K562 (cell line): ENCODE results near the gene CELSR1. TPM values are rescaled to one million over a fixed set of nuclear protein-coding genes. Genes with fewer than 3 reads are reported as not detected.

Source experiments
- ATAC-seq: fragments of 200-7000 bp; cut with Tn5 transposase; 3 replicates; pipeline ENCODE4 v1.9.1; 2020; ENCODE audit warnings: moderate library complexity
- BruUV-seq: library from RNA; stranded (reverse); fragments of 400-500 nt; replicated peaks from 2 replicates; lab custom pipeline; 2021; lab: Mats Ljungman, UMichigan
- CTCF ChIA-PET: fragments of 300-600 bp; formaldehyde crosslinking; extraction: SDS; loops from one replicate; lab custom pipeline; 2021; ENCODE audit warnings: low intra/inter-chr PET ratio; lab: Yijun Ruan, JAX
- POLR2A ChIA-PET: fragments of 300-600, 350-650 bp; sonication (Branson Sonifier 250); formaldehyde crosslinking; extraction: SDS; loops from one replicate; lab custom pipeline; 2021; ENCODE audit warnings: antibody characterized with exemption, inconsistent platforms; lab: Yijun Ruan, JAX
- DNase-seq, 4 experiments: peaks; one replicate each; pipeline versions ENCODE4 v3.0.0 to v3.0.0-alpha.2; 2011 to 2018; ENCODE audit warnings: low spot score in 3 of 4, mixed read lengths in 3 of 4; ENCODE audit errors: extremely low read depth in 1 of 4
- FAIRE-seq: peaks from 2 replicates; lab custom pipeline; 2011; peaks lifted over from hg19 to GRCh38; lab: Jason Lieb, UNC
- H2AFZ ChIP-seq: 2 replicates; pipeline ENCODE4 v1.6.0; 2011; ENCODE audit warnings: low read depth, low read length, control low read depth, inconsistent platforms
- H3K27ac ChIP-seq: fragments of 200-600 bp; 3 replicates; pipeline ENCODE4 v1.8.0; 2011; ENCODE audit warnings: low read depth, mild to moderate bottlenecking, control low read depth, inconsistent platforms, low read length, moderate library complexity, mixed read lengths; ENCODE audit errors: extremely low read depth
- H3K27me3 ChIP-seq, 2 experiments: fragments of 300-600 bp in 1 of 2; 2 replicates in 1 of 2; 3 replicates in 1 of 2; pipeline versions ENCODE4 v1.6.0 to v1.8.0; 2011; ENCODE audit warnings: inconsistent platforms in 2 of 2, low read length in 2 of 2, mild to moderate bottlenecking in 1 of 2, mixed read lengths in 1 of 2, moderate library complexity in 1 of 2; ENCODE audit not compliant: control insufficient read depth in 2 of 2, insufficient read depth in 2 of 2
- H3K36me3 ChIP-seq: fragments of 300-600 bp; 3 replicates; pipeline ENCODE4 v1.8.0; 2011; ENCODE audit warnings: mild to moderate bottlenecking, low read length, inconsistent platforms; ENCODE audit not compliant: control insufficient read depth, insufficient read depth
- H3K4me1 ChIP-seq, 2 experiments: fragments of 200-600 bp in 1 of 2; replicated peaks in 1 of 2; 2 replicates in 1 of 2; 3 replicates in 1 of 2; pipeline versions ENCODE4 v1.5.1 to v1.8.0; 2011; ENCODE audit warnings: inconsistent platforms in 2 of 2, low read length in 2 of 2, mild to moderate bottlenecking in 1 of 2, mixed read lengths in 1 of 2, moderate library complexity in 1 of 2; ENCODE audit not compliant: control insufficient read depth in 2 of 2, insufficient read depth in 2 of 2
- H3K4me2 ChIP-seq: 2 replicates; pipeline ENCODE4 v1.6.1; 2011; ENCODE audit warnings: low read length, control low read depth, inconsistent platforms, mixed read lengths; ENCODE audit not compliant: insufficient read depth
- H3K4me3 ChIP-seq: fragments of 200-600 bp; sonication (generic), shearing (Covaris generic); 2 replicates; pipeline ENCODE4 v1.5.1; 2016; ENCODE audit warnings: control low read depth, inconsistent platforms
- H3K79me2 ChIP-seq: fragments of 200-600 bp; 3 replicates; pipeline ENCODE4 v1.8.0; 2011; ENCODE audit warnings: low read length, inconsistent platforms; ENCODE audit not compliant: control insufficient read depth, insufficient read depth
- H3K9ac ChIP-seq, 2 experiments: 2 replicates each; pipeline versions ENCODE4 v1.6.0 to v1.6.1; 2011; ENCODE audit warnings: low read depth in 2 of 2, low read length in 2 of 2, control low read depth in 1 of 2, inconsistent platforms in 1 of 2, mild to moderate bottlenecking in 1 of 2, mixed read lengths in 1 of 2; ENCODE audit not compliant: insufficient read depth in 1 of 2
- H3K9me1 ChIP-seq: one replicate; pipeline ENCODE4 v1.6.0; 2011; ENCODE audit warnings: inconsistent platforms, mild to moderate bottlenecking, low read length, moderate library complexity; ENCODE audit not compliant: control insufficient read depth, insufficient read depth
- H3K9me3 ChIP-seq: replicated peaks from 2 replicates; pipeline ENCODE4 v1.5.1; 2011; ENCODE audit warnings: low read depth, low read length, inconsistent platforms; ENCODE audit not compliant: control insufficient read depth, insufficient read depth
- H4K20me1 ChIP-seq: replicated peaks from 2 replicates; pipeline ENCODE4 v1.6.1; 2011; ENCODE audit warnings: low read length, inconsistent platforms, mixed read lengths; ENCODE audit not compliant: control insufficient read depth, insufficient read depth
- CHD7 ChIP-seq: fragments of 200-600 bp; sonication (generic); IDR thresholded peaks from one replicate; pipeline ENCODE4 v1.6.1; 2012; ENCODE audit warnings: mild to moderate bottlenecking, low read depth, low read length, inconsistent platforms
- MAZ ChIP-seq, 2 experiments: fragments of 450-650 bp in 1 of 2; sonication (generic) in 1 of 2; formaldehyde crosslinking; IDR thresholded peaks in 1 of 2; conservative IDR thresholded peaks in 1 of 2; 2 replicates each; pipeline versions ENCODE4 v1.4.0 to v1.5.0; 2020; ENCODE audit warnings: mild to moderate bottlenecking in 1 of 2, missing genetic modification reagents in 1 of 2
- MEIS2 ChIP-seq: fragments of 450-650 bp; IDR thresholded peaks from 2 replicates; pipeline ENCODE4 v1.6.1; 2014; ENCODE audit warnings: mild to moderate bottlenecking; ENCODE audit not compliant: partially characterized antibody
- WHSC1 ChIP-seq: IDR thresholded peaks from one replicate; pipeline ENCODE4 v1.6.1; 2012; ENCODE audit warnings: low read length, control low read depth, inconsistent platforms
- WGBS: fragments of 100-300 bp; shearing (Covaris generic); methylation state at CpG from one replicate; pipeline ENCODE4 v1.1.6; 2016; ENCODE audit warnings: low coverage, mixed read lengths; ENCODE audit not compliant: insufficient coverage; ENCODE audit errors: missing lambda C conversion rate; 5-methylcytosine and 5-hydroxymethylcytosine counted together
- in situ Hi-C: fragments of 300-500 bp; cut with MboI; formaldehyde crosslinking; loops from 4 replicates; pipeline ENCODE4 v1.15.0; 2018; ENCODE audit warnings: inconsistent platforms, mixed read lengths
- intact Hi-C: fragments of 100-400 bp; cut with micrococcal nuclease; formaldehyde crosslinking; loops from 2 replicates; pipeline ENCODE4 v1.14.2; 2022
- polyA plus RNA-seq, 8 experiments: library from polyadenylated mRNA; depleted of rRNA in 4 of 8; stranded (reverse) in 5 of 8; unstranded in 3 of 8; fragments of >200 nt; fragmentation: Nextera tagmentation in 2 of 8; fragmentation: Illumina TruSeq in 1 of 8; extraction: Ambion mirVana in 2 of 8; extraction: Trizol in 1 of 8; gene quantifications; 2 replicates each; pipeline versions ENCODE4 v1.2.1 to v1.2.3, GENCODE V29; 2011 to 2014; ENCODE audit warnings: inconsistent platforms in 1 of 8, missing spikeins in 1 of 8
- total RNA-seq, 7 experiments: library from RNA; depleted of rRNA in 6 of 7; stranded (reverse); fragments of >200 nt in 6 of 7; fragmentation: Illumina TruSeq in 2 of 7; extraction: Trizol in 2 of 7; gene quantifications; 2 replicates each; pipeline versions ENCODE4 v1.2.1 to v1.2.3, GENCODE V29; 2011 to 2021; ENCODE audit warnings: low replicate concordance in 1 of 7

CELSR1 gene
- total and polyA plus RNA-seq, 9 of the 15 experiments (the other 6 are each of a cell fraction or from before 2014, with no cell fraction given) = under 0.01 to 0.09 TPM; not detected in 7

DNA sequence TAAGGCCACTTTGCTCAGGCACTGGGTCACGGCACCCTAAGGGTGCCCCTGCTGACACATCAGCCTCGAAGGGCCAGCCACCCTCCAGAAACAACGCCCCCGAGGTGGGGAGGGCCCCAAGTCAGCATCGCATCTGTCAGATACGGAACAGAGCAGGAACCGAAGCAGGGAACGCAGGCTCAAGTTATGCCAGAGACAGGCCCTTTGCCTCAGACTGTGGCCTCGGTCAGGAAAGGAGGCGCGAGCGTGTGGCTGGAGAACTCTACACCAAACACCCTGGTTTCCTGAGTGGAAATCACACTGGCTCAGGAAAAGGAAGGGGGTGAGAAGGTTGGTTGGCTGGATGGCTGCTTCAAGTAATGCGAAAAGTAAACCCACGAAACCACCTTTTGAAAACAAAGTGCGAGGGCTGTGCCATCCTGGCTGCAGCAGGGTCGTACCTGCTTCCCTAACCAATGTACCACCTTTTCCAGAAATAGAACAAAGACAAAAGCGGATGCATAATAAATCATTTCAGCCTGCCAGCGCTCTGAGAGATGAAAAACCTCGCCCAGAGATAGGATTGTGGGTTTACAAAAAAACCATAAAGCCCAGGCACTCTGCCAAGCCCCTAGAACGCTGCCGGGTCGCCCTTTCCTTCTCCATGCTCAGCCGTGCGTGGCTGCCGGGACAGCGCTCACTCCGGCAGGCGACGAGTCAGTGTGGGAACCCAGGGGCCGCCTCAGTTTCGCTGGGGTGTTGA, 163.3 kb downstream of the CELSR1 start:
- no peak for FAIRE-seq
- no peak for DNase-seq
- in situ Hi-C loops = no loop called here

More for the DNA sequence above, 163.3 kb downstream of the CELSR1 start:
- Histone ChIP-seq H3K9me1 (no peaks in the 10 kb centered on the region), H3K4me2 (no peak overlapping the region), H3K79me2 (no peaks in the 10 kb centered on the region), H3K9ac (no peak overlapping the region), H3K9me3 (no peaks in the 10 kb centered on the region), H3K27me3 (peaks cover 3 to 24% of the 10 kb centered on the region in 2 experiments; a peak in 2 of 5 replicates), H3K4me3 (no peak overlapping the region), H4K20me1 (no peaks in the 10 kb centered on the region; the same call in 1 of the 2 replicates), H3K4me1 (peaks cover 0 to 9% of the 10 kb centered on the region in 2 experiments; a peak in 2 of 5 replicates), H2AFZ (no peak overlapping the region), H3K36me3 (no peaks in the 10 kb centered on the region), H3K27ac (no peak overlapping the region)
- TF ChIP-seq MEIS2 = peak; percentile 42
- TF ChIP-seq WHSC1 = no peak
- TF ChIP-seq MAZ (CRISPR knock-in tag; conservative IDR thresholded peaks at IDR 0.05 in 1 of 2, IDR thresholded peaks at IDR 0.05 in 1 of 2) = no peak
- no peak for TF ChIP-seq CHD7
- WGBS = 3% methylated on average over 29 of the region's 31 CpGs
- no peak for ATAC-seq
- BruUV-seq = no TSS peak
- CTCF ChIA-PET = no interaction called here
- intact Hi-C loops = no loop called here
- POLR2A ChIA-PET = no interaction called here
